ENCODE data around the gene ZNF343. TPM values are rescaled to one million over a fixed set of nuclear protein-coding genes. Genes with fewer than 3 reads are reported as not detected.

ZNF343 gene
- total and polyA plus RNA-seq, 2 donors (not counting 1 experiment from before 2014, with no cell fraction given), result 11.2 to 15.0 TPM

- H3K4me2 ChIP-seq (ENCODE audit: extremely low read depth, insufficient read depth, low read length), result no peak overlapping the region
- DNase-seq (ENCODE audit: low read depth in 2 of 2), result peak; percentile 34 to 55
- H3K9ac ChIP-seq (ENCODE audit: insufficient read depth, low read length), result no peak overlapping the region
- peaks cover 7% of the 10 kb centered on the region for H3K4me1 ChIP-seq (ENCODE audit: control insufficient read depth, extremely low read depth, insufficient read depth, low read length)
- H3K4me3 ChIP-seq (replicated peaks in 1 of 4; ENCODE audit: control extremely low read depth in 1 of 4, insufficient read depth in 1 of 4, low read depth in 3 of 4, low read length in 4 of 4), result no peak overlapping the region
- H4K20me1 ChIP-seq (ENCODE audit: control insufficient read depth, extremely low read depth, insufficient read depth, low read length), result no peaks in the 10 kb centered on the region
- H3K27me3 ChIP-seq (ENCODE audit: control insufficient read depth, insufficient read depth, low read length), result no peaks in the 10 kb centered on the region
- peak overlapping the region; percentile 42 for H2AFZ ChIP-seq (ENCODE audit: low read length)
- H3K36me3 ChIP-seq (ENCODE audit: control insufficient read depth, insufficient read depth, low read length), result no peaks in the 10 kb centered on the region
- TF ChIP-seq CTCF (conservative IDR thresholded peaks at IDR 0.05 in 1 of 2, IDR thresholded peaks at IDR 0.05 in 1 of 2; ENCODE audit: low read depth in 1 of 2, low read length in 2 of 2), result peak; percentile 80 to 94
- TF ChIP-seq EZH2 (IDR thresholded peaks at IDR 0.05; ENCODE audit: low read length, missing control alignments), result no peak
- no peaks in the 10 kb centered on the region for H3K79me2 ChIP-seq (ENCODE audit: control insufficient read depth, insufficient read depth, low read length)
- no peak overlapping the region for H3K27ac ChIP-seq (ENCODE audit: insufficient read depth, low read length)
- no peaks in the 10 kb centered on the region for H3K9me3 ChIP-seq (ENCODE audit: control insufficient read depth, insufficient read depth, low read depth, low read length)
Measured at GRCh38 chr20:2521369-2522305, 12.9 kb upstream of the ZNF343 start.

GRCh38 chr20:2520617-2521016 lies 11.9 kb upstream of the ZNF343 start:
- Histone ChIP-seq H3K9ac (ENCODE audit: insufficient read depth, low read length) (no peak overlapping the region), H3K4me1 (ENCODE audit: control insufficient read depth, extremely low read depth, insufficient read depth, low read length) (peaks cover 7% of the 10 kb centered on the region), H3K27ac (ENCODE audit: insufficient read depth, low read length) (no peak overlapping the region), H2AFZ (ENCODE audit: low read length) (no peak overlapping the region), H3K4me2 (ENCODE audit: extremely low read depth, insufficient read depth, low read length) (no peak overlapping the region), H3K27me3 (ENCODE audit: control insufficient read depth, insufficient read depth, low read length) (no peaks in the 10 kb centered on the region), H3K36me3 (ENCODE audit: control insufficient read depth, insufficient read depth, low read length) (no peaks in the 10 kb centered on the region), H3K9me3 (ENCODE audit: control insufficient read depth, insufficient read depth, low read depth, low read length) (no peaks in the 10 kb centered on the region), H3K4me3 (replicated peaks in 1 of 4; ENCODE audit: control extremely low read depth in 1 of 4, insufficient read depth in 1 of 4, low read depth in 3 of 4, low read length in 4 of 4) (no peak overlapping the region), H3K79me2 (ENCODE audit: control insufficient read depth, insufficient read depth, low read length) (no peaks in the 10 kb centered on the region), H4K20me1 (ENCODE audit: control insufficient read depth, extremely low read depth, insufficient read depth, low read length) (no peaks in the 10 kb centered on the region)
- TF ChIP-seq CTCF (conservative IDR thresholded peaks at IDR 0.05 in 1 of 2, IDR thresholded peaks at IDR 0.05 in 1 of 2; ENCODE audit: low read depth in 1 of 2, low read length in 2 of 2), result no peak
- TF ChIP-seq EZH2 (IDR thresholded peaks at IDR 0.05; ENCODE audit: low read length, missing control alignments), result no peak
- no peak for DNase-seq (ENCODE audit: low read depth in 2 of 2)

- H3K9ac ChIP-seq (ENCODE audit: insufficient read depth, low read length), result no peak overlapping the region
- peak overlapping the region; percentile 30 for H3K4me2 ChIP-seq (ENCODE audit: extremely low read depth, insufficient read depth, low read length)
- H3K36me3 ChIP-seq (ENCODE audit: control insufficient read depth, insufficient read depth, low read length), result no peaks in the 10 kb centered on the region
- H3K79me2 ChIP-seq (ENCODE audit: control insufficient read depth, insufficient read depth, low read length), result no peaks in the 10 kb centered on the region
- no peak overlapping the region for H2AFZ ChIP-seq (ENCODE audit: low read length)
- no peaks in the 10 kb centered on the region for H3K27me3 ChIP-seq (ENCODE audit: control insufficient read depth, insufficient read depth, low read length)
- H4K20me1 ChIP-seq (ENCODE audit: control insufficient read depth, extremely low read depth, insufficient read depth, low read length), result no peaks in the 10 kb centered on the region
- peak overlapping the region; percentile 18 for H3K27ac ChIP-seq (ENCODE audit: insufficient read depth, low read length)
- no peak overlapping the region for H3K4me3 ChIP-seq (replicated peaks in 1 of 4; ENCODE audit: control extremely low read depth in 1 of 4, insufficient read depth in 1 of 4, low read depth in 3 of 4, low read length in 4 of 4)
- DNase-seq (ENCODE audit: low read depth in 2 of 2), result peak in 1 of 2 donors; percentile 83
- H3K9me3 ChIP-seq (ENCODE audit: control insufficient read depth, insufficient read depth, low read depth, low read length), result no peaks in the 10 kb centered on the region
- H3K4me1 ChIP-seq (ENCODE audit: control insufficient read depth, extremely low read depth, insufficient read depth, low read length), result peaks cover 7% of the 10 kb centered on the region
- TF ChIP-seq EZH2 (IDR thresholded peaks at IDR 0.05; ENCODE audit: low read length, missing control alignments) (no peak), CTCF (conservative IDR thresholded peaks at IDR 0.05 in 1 of 2, IDR thresholded peaks at IDR 0.05 in 1 of 2; ENCODE audit: low read depth in 1 of 2, low read length in 2 of 2) (no peak)
Measured at GRCh38 chr20:2519115-2519809, 10.5 kb upstream of the ZNF343 start.
